Lower lobe of right lung (tissue), 2 donors: Measurements from ENCODE around the gene LGR6. TPM values are rescaled to one million over a fixed set of nuclear protein-coding genes. Genes with fewer than 3 reads are reported as not detected.
"Not testable (repeated sequence)": the region's sequence is repeated elsewhere in the genome, so short reads cannot be mapped to it uniquely, and the experiment has no call there.

Experiments
- ATAC-seq, 2 donors: fragments of 200-7000 bp; cut with Tn5 transposase; one replicate each; pipeline ENCODE4 v1.9.1; 2020 to 2022; ENCODE audit warnings: mild to moderate bottlenecking in 2 of 2, moderate library complexity in 2 of 2
- DNase-seq: peaks from one replicate; pipeline ENCODE4 v3.0.0-alpha.2; 2020
- H3K27ac ChIP-seq: fragments of 200-600 bp; one replicate; pipeline ENCODE4 v1.8.0; 2022
- H3K27me3 ChIP-seq: fragments of 200-600 bp; one replicate; pipeline ENCODE4 v1.8.0; 2022; ENCODE audit warnings: low read depth
- H3K36me3 ChIP-seq: fragments of 200-600 bp; one replicate; pipeline ENCODE4 v1.8.0; 2022; ENCODE audit warnings: mild to moderate bottlenecking
- H3K4me1 ChIP-seq: fragments of 200-600 bp; one replicate; pipeline ENCODE4 v1.8.0; 2022
- H3K4me3 ChIP-seq: fragments of 200-600 bp; one replicate; pipeline ENCODE4 v1.8.0; 2022; ENCODE audit warnings: mild to moderate bottlenecking
- H3K9me3 ChIP-seq: fragments of 200-600 bp; one replicate; pipeline ENCODE4 v1.8.0; 2022
- intact Hi-C: fragments of 100-400 bp; cut with DNase I; formaldehyde crosslinking; loops from one replicate; pipeline ENCODE4 v1.11.0; 2022
- total RNA-seq: library from RNA; stranded (reverse); fragmentation: NEBNext Ultra II Directional; extraction: Animal tissue kit (Norgen Biotek cat#: 25700); gene quantifications from one replicate; pipeline ENCODE4 v1.2.1, GENCODE V29; 2021
- TF ChIP-seq, protein P1 (sequence below): fragments of 200-600 bp; IDR thresholded peaks from one replicate; pipeline ENCODE4 v1.8.0; 2022; ENCODE audit warnings: antibody characterized with exemption, mild to moderate bottlenecking
- donor health status: DM: no; HTN: yes; CAD: no; lungs with severe emphysema.

Gene LGR6
- total RNA-seq, 1 donor from 2014 or later, result 1.7 TPM

GRCh38 chr1:202259705-202260104, 66.1 kb downstream of the LGR6 start:
- DNase-seq (no peak), ATAC-seq (no peak)
- H3K27me3 ChIP-seq, result peaks cover 28% of the 10 kb centered on the region
- H3K9me3 ChIP-seq, result no peaks in the 10 kb centered on the region
- no peaks in the 10 kb centered on the region for H3K4me1 ChIP-seq
- no peak overlapping the region for H3K4me3 ChIP-seq
- H3K27ac ChIP-seq, result no peak overlapping the region
- TF ChIP-seq, protein P1, sequence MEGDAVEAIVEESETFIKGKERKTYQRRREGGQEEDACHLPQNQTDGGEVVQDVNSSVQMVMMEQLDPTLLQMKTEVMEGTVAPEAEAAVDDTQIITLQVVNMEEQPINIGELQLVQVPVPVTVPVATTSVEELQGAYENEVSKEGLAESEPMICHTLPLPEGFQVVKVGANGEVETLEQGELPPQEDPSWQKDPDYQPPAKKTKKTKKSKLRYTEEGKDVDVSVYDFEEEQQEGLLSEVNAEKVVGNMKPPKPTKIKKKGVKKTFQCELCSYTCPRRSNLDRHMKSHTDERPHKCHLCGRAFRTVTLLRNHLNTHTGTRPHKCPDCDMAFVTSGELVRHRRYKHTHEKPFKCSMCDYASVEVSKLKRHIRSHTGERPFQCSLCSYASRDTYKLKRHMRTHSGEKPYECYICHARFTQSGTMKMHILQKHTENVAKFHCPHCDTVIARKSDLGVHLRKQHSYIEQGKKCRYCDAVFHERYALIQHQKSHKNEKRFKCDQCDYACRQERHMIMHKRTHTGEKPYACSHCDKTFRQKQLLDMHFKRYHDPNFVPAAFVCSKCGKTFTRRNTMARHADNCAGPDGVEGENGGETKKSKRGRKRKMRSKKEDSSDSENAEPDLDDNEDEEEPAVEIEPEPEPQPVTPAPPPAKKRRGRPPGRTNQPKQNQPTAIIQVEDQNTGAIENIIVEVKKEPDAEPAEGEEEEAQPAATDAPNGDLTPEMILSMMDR, result no peak
- no peaks in the 10 kb centered on the region for H3K36me3 ChIP-seq
- intact Hi-C loops, result no loop called here

DNA sequence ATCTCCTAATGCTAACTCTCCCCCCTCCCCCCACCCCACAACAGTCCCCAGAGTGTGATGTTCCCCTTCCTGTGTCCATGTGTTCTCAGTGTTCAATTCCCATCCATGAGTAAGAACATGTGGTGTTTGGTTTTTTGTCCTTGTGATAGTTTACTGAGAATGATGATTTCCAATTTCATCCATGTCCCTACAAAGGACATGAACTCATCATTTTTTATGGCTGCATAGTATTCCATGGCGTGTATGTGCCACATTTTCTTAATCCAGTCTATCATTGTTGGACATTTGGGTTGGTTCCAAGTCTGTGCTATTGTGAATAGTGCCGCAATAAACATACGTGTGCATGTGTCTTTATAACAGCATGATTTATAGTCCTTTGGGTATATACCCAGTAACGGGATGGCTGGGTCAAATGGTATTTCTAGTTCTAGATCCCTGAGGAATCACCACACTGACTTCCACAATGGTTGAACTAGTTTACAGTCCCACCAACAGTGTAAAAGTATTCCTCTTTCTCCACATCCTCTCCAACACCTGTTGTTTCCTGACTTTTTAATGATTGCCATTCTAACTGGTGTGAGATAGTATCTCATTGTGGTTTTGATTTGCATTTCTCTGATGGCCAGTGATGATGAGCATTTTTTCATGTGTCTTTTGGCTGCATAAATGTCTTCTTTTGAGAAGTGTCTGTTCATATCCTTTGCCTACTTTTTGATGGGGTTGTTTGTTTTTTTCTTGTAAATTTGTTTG, 67.8 kb downstream of the LGR6 start:
- DNase-seq, H3K27ac ChIP-seq, H3K4me1 ChIP-seq, H3K9me3 ChIP-seq, H3K4me3 ChIP-seq, H3K36me3 ChIP-seq, ATAC-seq, intact Hi-C loops: not testable (repeated sequence)
- peaks cover 29% of the 10 kb centered on the region for H3K27me3 ChIP-seq

DNA sequence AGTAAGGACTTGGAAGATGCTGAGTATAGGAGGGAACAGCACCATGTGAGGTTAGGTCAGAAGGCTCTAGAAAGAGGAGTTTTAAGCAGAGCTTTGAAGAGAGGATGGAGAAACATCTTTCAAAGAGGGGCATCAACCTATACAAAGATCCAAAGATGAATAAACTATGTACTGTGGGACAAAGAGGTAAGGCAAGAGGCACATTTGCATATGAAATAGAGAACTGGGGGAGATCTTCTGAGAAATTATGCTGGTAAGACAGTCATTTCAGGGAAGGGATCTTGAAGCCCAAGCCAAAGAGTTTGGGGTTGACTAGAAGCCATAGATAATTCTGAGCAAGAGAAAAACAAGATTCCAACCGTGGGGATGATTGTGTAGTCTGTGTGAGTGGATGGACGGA, 70.0 kb downstream of the LGR6 start:
- ATAC-seq (no peak), DNase-seq (no peak)
- Histone ChIP-seq H3K9me3 (no peaks in the 10 kb centered on the region), H3K27ac (no peak overlapping the region), H3K36me3 (no peaks in the 10 kb centered on the region), H3K4me1 (no peaks in the 10 kb centered on the region), H3K27me3 (peaks cover 33% of the 10 kb centered on the region), H3K4me3 (no peak overlapping the region)
- intact Hi-C loops, result no loop called here
- TF ChIP-seq, protein P1, result no peak

GRCh38 chr1:202264300-202264699, 70.7 kb downstream of the LGR6 start:
- H3K4me1 ChIP-seq, result no peaks in the 10 kb centered on the region
- DNase-seq, result no peak
- TF ChIP-seq, protein P1, result no peak
- ATAC-seq, result no peak
- intact Hi-C loops, result no loop called here
- H3K27ac ChIP-seq, result no peak overlapping the region
- no peaks in the 10 kb centered on the region for H3K9me3 ChIP-seq
- no peak overlapping the region for H3K4me3 ChIP-seq
- no peaks in the 10 kb centered on the region for H3K36me3 ChIP-seq
- peaks cover 33% of the 10 kb centered on the region for H3K27me3 ChIP-seq

DNA sequence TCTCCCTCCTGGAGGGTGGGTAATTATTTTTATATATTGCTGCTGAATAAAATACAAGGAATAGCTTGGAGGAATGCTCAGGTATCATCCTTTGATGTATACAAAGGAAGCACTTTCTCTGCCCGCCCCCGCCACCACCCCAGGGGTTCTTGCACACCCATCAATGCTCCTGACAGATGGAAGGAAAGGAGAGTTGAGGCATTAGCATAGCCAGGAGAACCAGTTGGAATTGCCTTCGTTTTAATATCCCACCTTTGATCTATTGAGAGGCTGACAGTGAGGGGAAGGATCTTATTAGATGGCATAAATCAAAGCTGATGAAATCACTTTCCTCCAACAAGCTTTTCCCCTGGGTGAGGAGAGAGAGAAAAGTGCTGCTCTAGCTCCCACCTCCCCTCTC, 71.1 kb downstream of the LGR6 start:
- Histone ChIP-seq H3K4me3 (no peak overlapping the region), H3K27ac (no peak overlapping the region), H3K4me1 (no peaks in the 10 kb centered on the region), H3K27me3 (peaks cover 29% of the 10 kb centered on the region), H3K36me3 (no peaks in the 10 kb centered on the region), H3K9me3 (no peaks in the 10 kb centered on the region)
- intact Hi-C loops, result no loop called here
- DNase-seq (no peak), ATAC-seq (no peak)
- TF ChIP-seq, protein P1, result no peak

GRCh38 chr1:202266061-202266765, 72.6 kb downstream of the LGR6 start:
- ATAC-seq (no peak), DNase-seq (no peak)
- intact Hi-C loops, result no loop called here
- Histone ChIP-seq H3K9me3 (no peaks in the 10 kb centered on the region), H3K4me3 (no peak overlapping the region), H3K27ac (no peak overlapping the region), H3K27me3 (peaks cover 27% of the 10 kb centered on the region), H3K36me3 (no peaks in the 10 kb centered on the region), H3K4me1 (no peaks in the 10 kb centered on the region)
- TF ChIP-seq, protein P1, result no peak
